ENCODE results near the gene PIF1.

GRCh38 chr15:64847876-64848716, 22.6 kb upstream of the PIF1 start:
- TF ChIP-seq, protein P1, sequence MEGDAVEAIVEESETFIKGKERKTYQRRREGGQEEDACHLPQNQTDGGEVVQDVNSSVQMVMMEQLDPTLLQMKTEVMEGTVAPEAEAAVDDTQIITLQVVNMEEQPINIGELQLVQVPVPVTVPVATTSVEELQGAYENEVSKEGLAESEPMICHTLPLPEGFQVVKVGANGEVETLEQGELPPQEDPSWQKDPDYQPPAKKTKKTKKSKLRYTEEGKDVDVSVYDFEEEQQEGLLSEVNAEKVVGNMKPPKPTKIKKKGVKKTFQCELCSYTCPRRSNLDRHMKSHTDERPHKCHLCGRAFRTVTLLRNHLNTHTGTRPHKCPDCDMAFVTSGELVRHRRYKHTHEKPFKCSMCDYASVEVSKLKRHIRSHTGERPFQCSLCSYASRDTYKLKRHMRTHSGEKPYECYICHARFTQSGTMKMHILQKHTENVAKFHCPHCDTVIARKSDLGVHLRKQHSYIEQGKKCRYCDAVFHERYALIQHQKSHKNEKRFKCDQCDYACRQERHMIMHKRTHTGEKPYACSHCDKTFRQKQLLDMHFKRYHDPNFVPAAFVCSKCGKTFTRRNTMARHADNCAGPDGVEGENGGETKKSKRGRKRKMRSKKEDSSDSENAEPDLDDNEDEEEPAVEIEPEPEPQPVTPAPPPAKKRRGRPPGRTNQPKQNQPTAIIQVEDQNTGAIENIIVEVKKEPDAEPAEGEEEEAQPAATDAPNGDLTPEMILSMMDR (IDR thresholded peaks at IDR 0.05): no peak
- TF ChIP-seq POLR2A (IDR thresholded peaks at IDR 0.05): no peak

All from adrenal gland (tissue), 5 donors.